ENCODE results near the gene FAM168B.

Gene FAM168B

DNA sequence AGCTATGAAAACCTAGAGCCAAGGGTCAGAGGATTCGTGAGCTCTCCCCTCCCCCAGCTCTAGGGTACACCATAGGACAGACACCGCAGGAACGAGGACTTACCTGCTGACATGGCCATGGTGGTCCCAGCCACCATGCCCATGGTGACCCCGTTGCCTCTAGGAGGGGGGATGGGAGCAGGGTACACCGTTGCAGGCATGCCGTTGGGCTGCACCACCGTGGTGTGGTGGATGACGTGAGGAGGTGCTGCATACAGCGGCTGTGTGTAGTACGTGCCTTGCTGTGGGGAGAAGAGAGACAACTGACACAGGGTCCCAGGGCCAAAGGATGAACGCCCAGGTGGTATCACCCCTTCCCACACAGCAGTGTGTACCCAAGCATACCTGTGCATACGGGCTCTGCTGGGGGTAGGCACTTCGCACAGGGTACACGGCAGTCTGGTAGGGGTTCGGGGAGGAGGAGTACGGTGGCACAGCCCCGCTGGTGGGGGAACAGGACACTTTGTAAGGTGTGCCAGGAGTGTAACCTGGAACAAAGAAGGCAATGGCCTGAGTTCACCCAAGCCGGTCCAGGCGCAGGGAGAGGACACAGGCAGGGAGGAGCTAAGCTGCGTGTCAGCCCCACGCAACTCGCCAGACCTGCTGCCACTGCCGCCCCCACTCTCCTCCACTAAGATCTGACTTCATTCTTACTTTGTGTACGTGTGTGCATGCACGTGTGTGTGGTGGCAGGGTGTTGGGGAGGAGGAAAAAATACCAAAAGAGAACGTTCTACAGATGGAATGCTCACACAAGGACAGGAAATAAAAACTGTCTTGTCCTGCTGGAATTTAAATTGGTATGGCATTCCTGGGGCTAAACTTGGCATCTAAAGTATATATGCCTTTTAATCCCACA lies 37.8 kb downstream of the FAM168B start:
- no peak for DNase-seq (ENCODE audit: low read depth in 2 of 2)

DNA sequence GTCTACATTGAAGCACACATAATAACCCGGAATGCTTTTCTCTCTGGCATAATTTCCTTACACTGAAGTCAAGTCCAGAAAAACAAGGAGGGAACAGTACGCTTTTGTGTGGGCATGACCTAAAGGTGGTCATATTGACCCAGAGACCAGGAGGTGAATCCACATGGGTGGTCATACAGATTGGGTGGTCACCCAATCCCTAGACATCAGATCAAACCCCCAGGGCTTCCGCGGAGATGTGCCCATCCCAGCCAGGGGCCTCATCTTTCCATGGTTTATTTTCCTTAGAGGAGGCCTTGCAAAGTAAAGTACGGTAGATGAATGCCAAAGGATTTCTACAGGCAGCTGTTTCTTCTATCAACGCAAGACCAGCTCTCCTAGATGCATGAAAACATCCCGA lies 38.8 kb downstream of the FAM168B start:
- no peak for DNase-seq (ENCODE audit: low read depth in 2 of 2)

DNA sequence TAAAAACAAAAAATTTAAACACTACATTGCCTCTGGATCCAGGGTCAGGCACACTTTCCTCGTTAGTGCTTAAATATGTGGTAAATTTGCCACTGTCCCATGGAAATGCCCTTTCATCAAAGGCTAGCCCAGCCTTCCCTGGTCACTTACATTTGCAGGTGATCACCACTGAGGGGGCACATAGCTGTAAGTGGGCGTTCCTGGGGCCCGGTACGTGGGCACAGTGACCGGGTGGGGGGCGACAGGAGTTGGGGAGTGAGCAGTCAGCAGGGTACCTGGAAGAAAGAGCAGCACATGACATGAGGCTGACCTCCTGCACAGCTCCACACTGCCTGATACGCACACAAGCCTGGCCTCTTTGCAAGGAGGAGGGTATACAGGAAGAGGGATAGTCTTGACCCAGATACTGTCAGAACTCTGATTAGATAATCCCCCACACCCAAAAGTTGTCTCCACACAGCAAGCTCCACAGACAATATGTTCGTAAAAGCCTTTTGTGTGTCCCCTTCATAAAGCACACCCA lies 40.5 kb downstream of the FAM168B start:
- DNase-seq (ENCODE audit: low read depth in 2 of 2) = no peak

DNA sequence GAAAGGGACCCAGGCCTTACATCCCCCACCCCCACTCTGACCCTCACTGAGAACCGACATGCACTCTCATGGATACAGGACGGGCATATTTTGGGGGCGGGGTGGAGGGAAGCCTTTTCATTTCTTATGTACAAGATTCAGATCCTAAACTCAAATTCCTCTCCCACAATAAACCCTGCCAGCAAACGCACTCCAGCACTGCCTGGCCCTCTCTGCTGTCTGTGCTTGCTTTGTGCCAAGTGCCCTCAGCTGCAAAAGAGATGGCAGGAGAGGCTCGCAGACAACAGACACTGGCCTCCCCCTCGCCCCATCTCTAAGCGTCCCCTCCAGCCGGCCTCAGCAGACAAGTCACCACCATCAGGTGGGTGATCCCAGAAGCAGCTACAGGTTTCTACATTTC lies 42.4 kb downstream of the FAM168B start:
- no peak for DNase-seq (ENCODE audit: low read depth in 2 of 2)

DNA sequence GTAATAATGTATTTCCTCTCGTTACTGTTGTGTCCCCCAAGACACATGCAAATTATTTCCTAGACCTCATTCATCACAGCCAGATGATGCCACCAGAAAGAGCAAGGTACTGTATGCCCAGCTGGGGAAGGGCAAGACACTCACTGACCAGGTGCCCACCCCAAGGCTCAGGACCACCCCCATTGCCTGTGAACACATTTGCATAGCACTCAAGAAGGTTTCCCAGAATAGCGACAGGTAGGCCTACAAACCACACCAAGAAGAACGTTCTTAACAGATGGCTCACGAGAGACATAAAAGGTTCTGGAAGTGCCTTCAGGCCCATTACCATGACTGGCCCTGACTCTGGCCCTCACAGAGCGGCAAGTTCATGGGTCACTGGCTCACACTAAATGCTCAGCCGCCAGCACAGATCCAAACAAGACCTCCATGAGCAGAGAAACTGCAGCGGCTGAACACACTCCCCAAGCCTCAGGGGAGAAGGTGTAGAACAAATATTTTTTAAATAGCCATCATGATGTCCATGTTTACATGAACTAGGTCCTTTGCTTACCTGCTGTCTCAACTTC lies 44.0 kb downstream of the FAM168B start:
- DNase-seq (ENCODE audit: low read depth in 2 of 2) = no peak

DNA sequence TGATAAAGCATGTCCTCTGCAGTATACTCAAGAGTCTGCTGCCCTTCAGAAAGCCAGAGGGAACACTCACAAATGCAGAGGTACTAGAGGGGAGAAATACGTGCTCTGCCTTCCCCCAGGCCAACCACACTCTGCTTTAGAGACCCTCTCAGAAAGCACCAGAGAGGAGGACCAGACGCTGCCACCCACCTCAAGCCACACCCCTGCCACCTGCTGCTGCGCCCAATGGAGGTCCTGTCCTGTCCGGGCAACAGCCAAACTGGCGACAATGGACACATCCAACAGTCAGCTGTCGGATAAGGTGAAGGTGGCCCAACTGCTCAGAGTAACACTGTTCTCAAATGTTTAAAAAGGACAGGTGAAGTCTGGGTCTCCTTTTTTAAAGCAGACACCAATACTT lies 44.6 kb downstream of the FAM168B start:
- no peak for DNase-seq (ENCODE audit: low read depth in 2 of 2)

DNA sequence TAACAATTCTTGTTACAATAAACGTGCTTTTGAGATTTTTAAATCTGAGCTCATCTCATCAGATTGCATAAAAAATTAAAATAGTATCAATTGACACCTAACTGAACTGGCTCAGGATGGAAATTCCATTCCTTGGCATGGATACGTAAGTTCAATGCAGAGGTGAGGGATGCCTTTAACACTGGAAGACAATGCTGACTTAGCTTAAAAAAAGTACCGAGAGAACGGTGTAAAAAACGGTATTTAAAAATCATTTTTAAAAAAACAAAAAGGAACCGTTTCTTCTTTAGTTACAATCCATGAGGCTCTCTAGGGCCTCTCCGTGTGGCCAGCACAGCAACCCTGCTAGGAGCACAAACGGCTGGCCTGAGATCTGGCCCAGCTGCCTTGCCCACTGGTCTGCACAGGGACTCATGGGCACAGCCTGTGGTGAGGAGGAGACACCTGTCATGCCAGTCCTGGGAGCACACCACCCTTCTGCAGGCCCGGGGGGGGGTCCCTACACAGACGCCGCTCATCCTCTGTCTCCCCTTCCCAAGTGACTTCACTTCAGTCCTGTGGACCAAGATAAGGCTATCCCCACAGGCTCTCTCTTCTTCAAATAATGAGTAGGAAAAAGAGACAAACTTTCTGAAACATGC lies 45.2 kb downstream of the FAM168B start:
- no peak for DNase-seq (ENCODE audit: low read depth in 2 of 2)

DNA sequence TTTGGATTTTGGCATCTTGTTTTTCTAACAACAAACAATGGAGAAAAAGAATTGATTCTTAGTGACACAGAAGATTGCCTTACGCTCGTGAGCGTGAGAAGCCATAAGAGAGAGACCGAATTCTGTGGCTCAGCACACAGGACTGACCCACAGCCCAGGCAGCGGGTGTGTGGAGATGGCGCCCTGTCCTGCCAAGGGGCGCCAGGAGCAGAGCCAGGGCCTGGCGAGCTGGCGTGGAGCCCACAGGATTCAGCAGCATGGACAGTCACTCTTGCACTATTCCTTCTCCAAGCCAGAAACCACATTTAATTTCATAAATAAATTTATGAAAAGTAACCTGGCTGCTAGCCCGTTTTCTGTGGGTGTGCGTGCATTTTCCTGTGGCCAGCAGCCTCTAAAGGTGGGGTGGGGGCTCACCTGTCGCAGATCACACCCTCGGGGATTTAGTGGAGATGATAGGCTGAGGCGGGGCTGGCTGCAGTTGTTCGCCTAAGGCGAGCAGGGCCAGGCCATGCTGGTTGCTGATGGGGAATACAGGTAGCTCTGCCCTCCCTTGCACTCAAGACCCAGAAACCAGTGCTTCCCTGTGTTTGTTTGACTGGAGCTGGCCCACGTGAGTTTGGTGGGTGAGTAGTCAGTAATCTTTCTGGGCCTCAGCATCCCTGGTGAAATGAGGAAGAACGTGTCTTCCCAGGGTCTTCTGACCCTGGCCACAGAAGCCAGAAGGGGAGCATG lies 46.2 kb downstream of the FAM168B start:
- no peak for DNase-seq (ENCODE audit: low read depth in 2 of 2)

DNA sequence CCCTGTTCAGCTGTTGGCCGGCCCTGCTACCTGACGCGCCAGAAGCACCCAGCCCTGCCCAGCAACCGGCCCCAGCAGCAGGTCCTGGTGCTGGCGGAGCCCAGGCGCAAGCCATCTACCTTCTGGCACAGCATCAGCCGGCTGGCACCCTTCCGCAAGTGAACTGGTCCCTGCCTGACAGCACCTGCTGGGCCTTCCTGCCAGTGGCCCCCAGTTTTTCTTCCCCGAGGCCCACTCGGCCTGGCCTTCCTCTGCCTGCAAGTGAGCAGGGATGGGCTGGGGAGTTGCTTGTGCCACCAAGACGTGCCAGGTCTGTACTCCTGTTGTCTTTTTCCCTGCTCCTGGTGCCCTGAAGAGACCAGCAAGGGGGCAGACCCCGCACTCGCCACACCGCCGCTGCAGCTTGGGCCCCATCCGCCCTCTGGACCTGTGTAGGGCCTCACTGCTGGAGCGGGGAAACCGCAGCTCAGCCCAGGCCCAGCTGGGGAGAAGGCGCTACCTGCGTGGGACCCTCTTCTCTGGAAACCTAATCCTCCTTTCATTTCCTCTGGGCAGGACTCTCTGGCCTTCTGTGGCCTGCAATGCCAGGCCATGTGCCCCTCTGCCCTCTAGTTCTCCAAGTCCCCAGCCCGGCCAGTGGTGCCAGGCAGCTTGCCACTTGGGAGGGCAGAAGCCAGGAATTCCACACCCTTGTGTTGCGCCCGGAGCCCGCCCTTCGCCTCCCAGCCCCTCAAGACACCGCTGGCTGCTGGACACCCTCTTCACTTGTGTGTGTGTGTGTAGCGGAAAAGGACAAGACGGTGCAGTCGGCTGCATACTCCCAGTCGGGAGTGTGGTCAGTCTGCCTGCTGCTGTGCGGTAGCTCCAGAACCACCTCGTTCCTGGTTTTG lies 47.0 kb downstream of the FAM168B start:
- no peak for DNase-seq (ENCODE audit: low read depth in 2 of 2)

DNA sequence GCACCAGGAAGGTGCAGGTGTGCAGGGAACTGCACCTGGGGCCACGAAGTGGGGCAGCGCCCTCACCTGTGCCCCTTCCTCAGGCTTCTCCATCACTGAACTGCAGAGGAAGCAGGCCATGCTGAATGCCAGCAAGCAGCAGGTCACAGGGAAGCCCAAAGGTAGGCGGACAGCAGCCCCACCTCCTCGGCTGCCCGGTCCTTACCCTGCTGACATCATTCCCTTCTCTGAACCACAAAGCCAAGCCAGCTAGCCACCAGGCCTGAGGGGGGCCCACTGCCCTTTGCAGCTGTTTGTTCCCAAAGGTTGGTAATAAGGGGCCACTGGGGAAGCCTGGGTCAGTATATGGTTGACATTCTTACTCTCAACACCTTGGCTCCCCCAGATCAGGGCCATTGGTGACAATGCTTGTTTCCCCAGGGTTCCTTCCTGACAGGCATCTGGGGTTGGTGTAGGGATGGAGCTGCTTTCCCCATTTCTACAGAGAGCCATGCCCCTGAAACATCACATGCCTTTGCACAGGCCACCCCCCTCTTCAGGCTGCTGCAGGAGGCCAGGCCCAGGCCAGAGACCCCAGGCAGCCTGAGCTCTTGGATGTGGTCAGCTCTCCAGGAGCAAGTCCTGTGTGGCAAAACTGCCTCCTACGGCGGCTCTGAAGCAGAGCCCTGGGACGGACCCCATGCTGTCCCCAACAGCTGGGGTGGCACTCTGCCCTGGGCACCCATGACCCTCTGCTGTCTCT lies 47.8 kb downstream of the FAM168B start:
- no peak for DNase-seq (ENCODE audit: low read depth in 2 of 2)

DNA sequence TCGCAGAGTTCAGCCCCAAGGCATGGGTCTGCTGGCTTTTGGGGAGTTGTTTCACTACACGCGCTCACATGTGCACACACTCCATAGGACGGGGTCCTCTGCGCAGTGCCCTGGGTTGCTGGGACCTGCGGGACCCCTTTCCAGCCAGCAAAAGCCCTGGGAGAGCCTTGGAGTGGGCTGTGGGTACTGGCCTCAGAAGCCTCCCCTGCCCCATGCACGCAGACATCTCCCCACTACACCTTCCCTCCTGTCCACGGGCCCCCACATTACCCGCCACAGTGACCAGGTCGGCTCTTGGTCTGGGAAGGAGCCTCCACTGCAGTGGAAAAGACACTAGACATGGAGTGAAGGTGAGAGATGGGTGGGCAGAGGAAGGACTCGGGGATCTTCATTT lies 48.5 kb downstream of the FAM168B start:
- DNase-seq (ENCODE audit: low read depth in 2 of 2) = no peak

DNA sequence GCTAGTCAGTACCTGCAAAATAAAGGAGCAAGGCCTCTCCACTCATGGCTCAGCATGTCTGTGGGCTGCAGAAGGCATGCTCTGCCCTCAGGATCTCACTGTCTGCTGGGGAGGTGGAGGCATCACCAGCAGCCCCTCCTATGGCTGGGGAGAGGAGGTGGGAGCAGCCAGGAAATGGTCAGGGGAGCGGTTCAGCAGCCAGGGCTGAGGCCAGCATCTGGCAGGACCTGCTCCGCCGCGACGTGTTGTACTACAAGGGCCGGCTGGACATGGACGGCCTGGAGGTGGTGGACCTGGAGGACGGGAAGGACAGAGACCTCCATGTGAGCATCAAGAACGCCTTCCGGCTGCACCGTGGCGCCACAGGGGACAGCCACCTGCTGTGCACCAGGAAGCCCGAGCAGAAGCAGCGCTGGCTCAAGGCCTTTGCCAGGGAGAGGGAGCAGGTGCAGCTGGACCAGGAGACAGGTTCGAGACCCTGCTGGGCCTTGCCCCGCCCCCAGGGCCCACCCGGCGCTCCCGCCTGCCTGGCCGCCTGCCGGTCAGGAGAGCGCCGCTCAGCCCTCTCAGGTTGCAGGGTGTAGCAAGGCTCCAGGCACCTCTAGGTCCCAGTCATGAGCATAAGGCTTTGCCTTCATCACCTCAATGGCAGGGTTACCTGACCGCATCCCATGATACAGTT lies 49.0 kb downstream of the FAM168B start:
- DNase-seq (ENCODE audit: low read depth in 2 of 2) = no peak

DNA sequence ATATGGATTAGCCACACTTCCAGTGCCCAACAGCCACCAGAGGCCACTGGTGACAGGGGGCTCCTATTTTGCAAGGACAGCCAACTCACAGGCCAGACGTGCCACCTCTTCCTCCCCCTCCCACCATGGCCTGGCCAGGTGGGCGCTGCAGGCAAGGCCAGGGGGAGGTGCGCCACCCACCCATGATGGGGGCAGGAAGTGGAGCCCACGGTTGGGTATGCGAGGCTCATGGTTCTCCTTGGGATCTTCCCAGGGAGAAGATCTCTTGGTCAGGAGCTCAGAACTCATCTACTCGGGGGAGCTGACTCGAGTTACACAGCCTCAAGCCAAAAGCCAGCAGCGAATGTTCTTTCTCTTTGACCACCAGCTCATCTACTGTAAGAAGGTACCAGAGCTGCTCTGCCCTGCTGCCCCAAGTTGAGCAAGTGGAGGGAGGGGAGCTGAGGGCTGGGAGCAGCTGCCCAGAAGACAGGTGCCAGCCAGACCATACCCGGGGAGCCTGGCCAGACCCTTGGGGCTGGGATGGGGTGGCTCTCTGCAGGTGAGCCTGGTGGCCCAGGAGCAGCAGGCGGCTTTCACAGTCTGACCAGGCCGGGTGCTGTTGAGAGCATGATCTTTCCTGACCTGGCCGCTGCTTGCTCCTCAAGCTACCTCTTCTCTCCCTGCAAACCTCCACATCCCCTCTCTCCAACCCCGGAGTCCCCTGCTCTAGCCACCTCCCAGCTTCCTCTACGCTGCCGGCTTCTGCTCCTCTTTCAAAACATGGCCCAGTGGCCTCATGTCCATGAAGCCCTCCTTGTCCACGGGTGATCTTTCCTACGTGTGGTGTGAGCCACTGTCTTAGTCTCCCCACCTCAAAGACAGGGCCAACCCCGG lies 49.8 kb downstream of the FAM168B start:
- DNase-seq (ENCODE audit: low read depth in 2 of 2) = no peak

DNA sequence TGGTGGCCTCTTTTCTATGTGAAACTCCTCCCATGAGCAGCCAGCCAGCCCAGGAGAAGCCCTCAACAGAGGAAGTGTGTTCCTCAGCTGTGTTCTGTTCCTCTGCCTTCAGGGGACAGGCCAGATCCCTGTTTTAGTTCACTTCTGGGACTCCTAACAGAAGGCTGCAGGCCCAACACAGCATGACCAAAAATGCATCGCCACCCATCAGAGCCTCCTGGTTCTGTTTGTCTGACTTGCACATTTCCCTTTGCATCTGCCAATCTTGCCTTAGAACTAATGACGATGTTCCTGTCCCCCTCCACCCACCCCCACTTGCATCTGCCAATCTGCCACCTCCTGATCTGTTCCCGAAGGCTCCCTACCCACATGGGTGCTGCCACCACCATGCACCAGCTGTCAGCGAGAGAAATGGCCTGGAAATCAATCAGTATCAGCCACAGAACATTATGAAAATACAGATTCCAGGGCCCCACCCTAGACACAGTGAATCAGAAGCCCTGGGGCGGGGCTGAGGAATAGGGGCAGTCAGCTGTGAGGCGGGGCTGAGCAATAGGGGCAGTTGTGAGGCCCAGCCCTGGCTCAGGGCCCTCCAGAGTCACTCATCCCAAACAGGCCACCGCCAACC lies 51.0 kb downstream of the FAM168B start:
- no peak for DNase-seq (ENCODE audit: low read depth in 2 of 2)

DNA sequence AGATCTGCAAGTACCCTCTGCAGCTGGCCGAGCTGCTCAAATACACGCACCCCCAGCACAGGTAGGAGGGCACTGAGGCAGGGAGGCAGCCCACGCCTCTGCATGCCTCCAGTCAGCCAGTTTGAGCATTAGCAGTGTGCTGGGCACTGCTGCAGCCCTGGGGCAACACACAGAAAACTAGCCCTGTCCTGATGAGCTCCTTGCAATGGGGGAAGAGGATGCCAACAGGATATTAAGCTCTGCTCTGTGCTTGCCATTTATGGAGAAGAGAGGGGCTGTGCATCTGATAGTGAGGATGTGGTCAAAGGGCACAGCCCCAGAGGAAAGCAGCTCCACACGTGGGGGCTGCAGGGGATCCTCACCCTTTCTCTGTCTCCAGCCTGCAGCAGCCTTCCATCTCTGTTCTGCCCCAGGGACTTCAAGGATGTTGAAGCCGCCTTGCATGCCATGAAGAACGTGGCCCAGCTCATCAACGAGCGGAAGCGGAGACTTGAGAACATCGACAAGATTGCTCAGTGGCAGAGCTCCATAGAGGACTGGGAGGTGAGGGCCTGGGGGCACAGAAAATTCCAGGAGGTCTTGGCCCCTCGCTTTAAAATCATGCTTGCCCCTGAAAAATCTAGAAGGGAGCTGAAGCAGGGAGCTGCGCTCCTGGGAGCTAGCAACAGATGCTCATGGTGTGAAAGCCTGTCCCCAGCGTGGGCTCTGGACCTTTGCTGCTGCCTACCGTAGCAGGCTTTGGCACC lies 51.7 kb downstream of the FAM168B start:
- DNase-seq (ENCODE audit: low read depth in 2 of 2) = no peak

DNA sequence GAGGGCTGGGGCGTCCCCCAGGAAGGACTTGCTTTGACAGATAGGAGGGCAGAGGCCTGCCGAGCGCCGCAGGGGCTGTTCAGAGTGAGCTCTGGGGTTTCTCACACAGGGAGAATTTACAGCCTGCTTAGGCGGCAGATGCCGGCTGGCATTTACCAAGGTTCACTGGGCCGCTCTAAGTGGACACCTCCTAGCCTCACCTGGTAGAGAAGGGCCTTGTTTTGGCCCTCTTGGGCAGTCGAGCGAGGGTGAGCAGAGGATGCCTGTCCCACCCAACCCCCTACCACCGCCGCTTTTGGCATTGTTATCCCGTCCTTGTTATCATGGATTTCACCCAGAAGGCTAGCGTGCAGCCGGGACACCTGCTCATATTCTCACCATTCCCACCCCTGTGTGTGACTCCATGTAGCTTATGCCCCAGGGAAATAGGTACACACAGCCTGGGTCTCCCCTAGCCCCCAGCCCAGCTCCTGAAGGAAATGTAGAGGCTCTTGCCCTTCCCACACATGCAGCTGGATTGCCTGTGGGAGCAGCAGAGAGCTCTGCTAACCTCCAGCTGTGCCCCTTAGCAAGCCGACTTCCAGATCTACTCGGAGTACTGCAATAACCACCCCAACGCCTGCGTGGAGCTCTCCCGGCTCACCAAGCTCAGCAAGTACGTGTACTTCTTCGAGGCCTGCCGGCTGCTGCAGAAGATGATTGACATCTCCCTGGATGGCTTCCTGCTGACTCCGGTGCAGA lies 52.4 kb downstream of the FAM168B start:
- no peak for DNase-seq (ENCODE audit: low read depth in 2 of 2)

All from activated CD8-positive, alpha-beta memory T cell treated with anti-CD3 and anti-CD28 coated beads for 4 hours (primary cell).